ENCODE data around the gene CD63. TPM values are rescaled to one million over a fixed set of nuclear protein-coding genes. Genes with fewer than 3 reads are reported as not detected.

CD63 gene
- total RNA-seq, 1 experiment from 2014 or later: 409 TPM

GRCh38 chr12:55716582-55716957 is 12.2 kb downstream of the CD63 start:
- DNase-seq (ENCODE audit: low spot score) (no peak), ATAC-seq (no peak; the same call in 1 of the 2 replicates)
- TF ChIP-seq TCF7 (CRISPR knock-in tag; IDR thresholded peaks at IDR 0.05; ENCODE audit: low read depth) (no peak), ATF2 (CRISPR knock-in tag; IDR thresholded peaks at IDR 0.05; ENCODE audit: borderline replicate concordance, low read depth) (no peak)
- H3K9me3 Mint-ChIP-seq: no peaks in the 10 kb centered on the region
- ChIA-PET CTCF (interaction anchor here (0.6 to 10.8 kb wide), 7 partner anchors 10 to 324 kb away, joined by 3 to 141 read pairs (median 16); partner anchors contain the start of genes CD63, ITGA7 and SARNP), POLR2A (interaction anchor here (0.5 to 3.4 kb wide), 4 partner anchors 11 to 245 kb away, joined by 3 to 21 read pairs (median 4); partner anchors contain the start of gene CD63)
- H3K36me3 Mint-ChIP-seq: no peaks in the 10 kb centered on the region
- H3K4me1 Mint-ChIP-seq: peaks cover 37% of the 10 kb centered on the region
- peaks cover 22% of the 10 kb centered on the region for H3K27me3 Mint-ChIP-seq (ENCODE audit: low read depth)
- peak overlapping the region; percentile 85 for H3K4me3 Mint-ChIP-seq
- H3K27ac Mint-ChIP-seq: peak overlapping the region; percentile 84

- ChIA-PET POLR2A (interaction anchor here (0.5 to 3.4 kb wide), 5 partner anchors 9 to 245 kb away, joined by 3 to 21 read pairs (median 5); partner anchors contain the start of genes CD63 and ITGA7), CTCF (interaction anchor here (0.6 to 10.8 kb wide), 9 partner anchors 9 to 115 kb away, joined by 3 to 141 read pairs (median 3); partner anchors contain the start of genes CD63, ITGA7 and SARNP)
- H3K36me3 Mint-ChIP-seq: no peaks in the 10 kb centered on the region
- peaks cover 37% of the 10 kb centered on the region for H3K4me1 Mint-ChIP-seq
- peak; percentile 88 for ATAC-seq
- H3K27me3 Mint-ChIP-seq (ENCODE audit: low read depth): peaks cover 24% of the 10 kb centered on the region
- H3K27ac Mint-ChIP-seq: peak within 1 kb of the TSS; percentile 84
- DNase-seq (ENCODE audit: low spot score): peak; percentile 96
- peak within 1 kb of the TSS; percentile 85 for H3K4me3 Mint-ChIP-seq
- H3K9me3 Mint-ChIP-seq: no peaks in the 10 kb centered on the region
- TF ChIP-seq IRF2 (CRISPR knock-in tag; IDR thresholded peaks at IDR 0.05; ENCODE audit: borderline replicate concordance, low read depth) (no peak), USF2 (CRISPR knock-in tag; IDR thresholded peaks at IDR 0.05) (peak; percentile 100), SMAD4 (CRISPR knock-in tag; IDR thresholded peaks at IDR 0.05) (no peak), SP1 (CRISPR knock-in tag; conservative IDR thresholded peaks at IDR 0.05) (peak; percentile 96), KAT7 (CRISPR knock-in tag; IDR thresholded peaks at IDR 0.05; ENCODE audit: borderline replicate concordance) (peak; percentile 93; the same call in 1 of the 2 replicates), ZNF317 (CRISPR knock-in tag; IDR thresholded peaks at IDR 0.05; ENCODE audit: borderline replicate concordance, low read depth) (no peak), HMGXB4 (CRISPR knock-in tag; IDR thresholded peaks at IDR 0.05) (peak; percentile 57; the same call in 1 of the 2 replicates), ARID4B (CRISPR knock-in tag; IDR thresholded peaks at IDR 0.05; ENCODE audit: borderline replicate concordance) (peak; percentile 73; the same call in 1 of the 2 replicates), USF1 (CRISPR knock-in tag; IDR thresholded peaks at IDR 0.05) (peak; percentile 100), ZMAT4 (CRISPR knock-in tag; IDR thresholded peaks at IDR 0.05) (no peak), ZBTB43 (CRISPR knock-in tag; IDR thresholded peaks at IDR 0.05) (no peak), ETV6 (CRISPR knock-in tag; IDR thresholded peaks at IDR 0.05) (0 out of 2 replicates have a peak, but pooled peaks have one; percentile 44), ZSCAN18 (CRISPR knock-in tag; IDR thresholded peaks at IDR 0.05) (no peak), FOXK1 (CRISPR knock-in tag; IDR thresholded peaks at IDR 0.05) (peak; percentile 70; the same call in 1 of the 2 replicates), PRRX2 (CRISPR knock-in tag; IDR thresholded peaks at IDR 0.05) (no peak)
Measured at GRCh38 chr12:55715833-55716581, 12.8 kb downstream of the CD63 start, which contains the start of gene BLOC1S1. Gene BLOC1S1 (plus strand): TSS chr12:55716046. CDS start chr12:55716052, 6 bp downstream.

Measured in WTC11 (cell line).